T-helper 9 cell (primary cell): Measurements from ENCODE around the gene ZDHHC9.

Experiments used
- DNase-seq: peaks from one replicate; pipeline ENCODE4 v3.0.0-alpha.2; 2020

ZDHHC9 gene

DNA sequence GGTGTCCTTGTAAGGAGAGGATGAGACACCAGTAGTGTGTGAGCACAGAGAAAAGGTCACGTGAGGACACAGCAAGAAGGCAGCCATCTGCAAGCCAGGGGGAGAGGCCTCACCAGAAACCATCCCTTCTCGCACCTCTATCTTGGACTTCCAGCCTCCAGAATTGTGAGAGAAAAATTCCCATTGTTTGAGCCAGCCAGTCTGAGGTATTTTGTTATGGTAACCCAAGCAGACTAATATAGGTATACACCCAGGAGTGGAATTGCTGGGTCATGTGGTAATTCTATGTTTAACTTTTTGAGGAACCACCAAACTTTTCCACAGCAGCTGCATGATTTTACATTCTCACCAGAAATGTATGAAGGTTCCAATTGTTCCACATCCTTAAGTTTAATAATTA lies 25.6 kb downstream of the ZDHHC9 start:
- no peak for DNase-seq

DNA sequence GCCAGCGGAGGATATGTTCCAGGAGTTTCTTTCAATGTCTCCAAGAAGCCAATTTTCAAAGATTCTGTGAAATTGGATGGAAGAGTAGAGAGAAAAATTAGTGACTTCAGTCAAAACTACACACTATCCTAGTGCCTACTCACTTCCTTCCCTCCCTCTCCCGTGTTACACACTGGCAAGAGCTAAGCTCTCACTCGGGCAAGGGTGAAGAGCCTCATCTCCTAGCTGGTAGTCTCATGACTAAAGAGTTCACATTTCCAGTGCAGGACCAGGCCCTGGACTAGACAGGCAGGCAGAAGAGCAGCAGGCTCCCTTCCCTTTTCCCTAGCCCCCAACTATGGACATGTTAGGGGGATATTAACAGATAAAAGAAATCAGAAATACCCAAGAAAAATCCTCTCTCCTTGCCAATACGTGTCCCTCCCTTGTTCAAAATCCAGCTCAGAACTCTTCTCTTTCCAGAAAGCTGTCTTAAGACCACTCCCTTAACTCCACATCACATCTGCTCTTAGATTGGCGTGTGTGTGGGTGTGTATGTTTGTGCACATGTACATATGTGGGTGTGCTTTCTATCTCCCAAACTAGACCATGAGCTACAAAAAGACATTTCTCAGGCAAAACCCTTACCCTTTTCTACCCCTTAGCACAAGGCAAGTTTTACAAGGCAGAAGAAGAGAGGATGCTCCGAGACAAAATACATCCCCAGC lies 29.9 kb downstream of the ZDHHC9 start:
- no peak for DNase-seq

DNA sequence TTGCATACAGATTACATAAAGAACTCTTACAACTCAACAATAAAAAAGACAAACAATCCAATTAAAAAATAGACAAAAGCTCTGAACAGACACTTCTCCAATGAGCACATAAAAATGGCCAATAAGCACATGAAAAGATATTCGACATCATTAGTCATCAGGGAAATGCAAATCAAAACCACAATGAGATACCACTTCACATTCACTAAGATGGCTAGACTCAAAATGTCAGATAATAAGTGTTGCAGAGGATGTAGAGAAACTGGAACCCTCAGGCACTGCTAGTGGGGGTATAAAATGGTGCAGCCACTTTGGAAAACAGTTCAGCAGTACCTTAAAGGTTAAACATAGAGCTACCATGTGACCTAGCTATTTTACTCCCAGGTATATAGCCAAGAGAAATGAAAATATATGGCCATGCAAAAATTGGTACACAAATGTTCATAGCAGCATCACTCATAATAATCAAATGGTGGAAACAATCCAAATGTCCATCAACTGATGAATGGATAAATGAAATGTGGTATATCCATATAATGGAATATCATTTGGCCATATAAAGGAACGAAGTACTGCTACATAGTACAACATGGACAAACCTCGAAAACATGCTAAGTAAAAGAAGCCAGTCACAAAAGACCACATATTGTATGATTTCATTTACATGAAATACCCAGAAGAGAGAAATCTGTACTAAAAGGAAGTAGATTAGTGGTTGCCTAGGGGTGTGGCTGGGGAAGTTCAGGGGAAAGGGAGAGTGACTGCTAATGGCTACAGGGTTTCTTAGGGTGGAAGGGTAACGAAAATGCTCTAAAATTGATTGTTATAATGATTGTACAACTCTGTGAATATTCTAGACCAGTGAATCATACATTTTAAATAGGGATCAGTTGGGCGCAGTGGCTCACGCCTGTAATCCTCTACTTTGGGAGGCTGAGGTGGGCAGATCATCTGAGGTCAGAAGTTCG lies 34.6 kb downstream of the ZDHHC9 start:
- DNase-seq: no peak

DNA sequence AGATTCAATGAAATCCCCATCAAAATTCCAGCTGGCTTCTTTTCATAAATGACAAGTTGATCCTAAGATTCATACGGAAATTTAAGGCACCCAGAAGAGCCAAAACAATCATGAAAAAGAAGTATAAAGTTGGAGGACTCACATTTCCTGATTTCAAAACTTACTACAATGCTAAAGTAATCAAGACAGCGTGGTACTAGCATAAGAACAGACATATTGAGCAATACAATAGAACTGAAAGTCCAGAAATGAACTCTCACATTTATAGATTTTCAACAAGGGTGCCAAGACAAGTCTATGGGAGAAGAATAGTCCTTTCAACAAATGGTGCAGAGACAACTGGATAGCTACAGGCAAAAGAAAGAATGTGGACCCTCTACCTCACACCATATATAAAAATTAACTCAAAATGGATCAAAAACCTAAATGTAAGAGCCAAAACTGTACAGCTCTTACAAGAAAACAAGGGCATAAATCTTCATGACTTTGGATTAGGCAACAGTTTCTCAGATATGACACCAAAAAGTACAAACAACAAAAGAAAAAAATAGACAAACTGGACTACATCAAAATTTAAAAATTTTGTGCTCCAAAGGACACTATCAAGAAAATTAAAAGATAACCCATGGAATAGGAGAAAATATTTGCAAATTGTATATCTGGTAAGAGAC lies 35.4 kb downstream of the ZDHHC9 start:
- no peak for DNase-seq

DNA sequence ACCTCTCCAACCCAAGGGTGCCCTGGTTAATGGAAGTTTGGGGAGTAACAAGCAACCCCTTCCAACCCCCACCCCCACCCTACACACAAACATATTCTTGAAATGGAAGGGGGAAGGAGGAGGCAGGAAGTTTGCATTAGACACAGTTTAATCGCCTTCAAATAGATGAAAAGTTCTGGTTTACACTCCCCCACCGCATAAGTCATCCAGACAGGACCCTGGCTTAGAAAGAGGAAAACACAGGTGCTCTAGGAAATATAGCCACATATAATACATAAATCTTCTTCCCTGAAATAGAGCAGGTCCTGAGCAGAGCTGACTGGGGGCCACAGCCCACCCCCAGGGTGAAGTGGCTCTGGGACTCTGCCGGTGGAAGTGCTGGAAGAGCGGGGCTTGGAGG lies 38.9 kb downstream of the ZDHHC9 start:
- no peak for DNase-seq

DNA sequence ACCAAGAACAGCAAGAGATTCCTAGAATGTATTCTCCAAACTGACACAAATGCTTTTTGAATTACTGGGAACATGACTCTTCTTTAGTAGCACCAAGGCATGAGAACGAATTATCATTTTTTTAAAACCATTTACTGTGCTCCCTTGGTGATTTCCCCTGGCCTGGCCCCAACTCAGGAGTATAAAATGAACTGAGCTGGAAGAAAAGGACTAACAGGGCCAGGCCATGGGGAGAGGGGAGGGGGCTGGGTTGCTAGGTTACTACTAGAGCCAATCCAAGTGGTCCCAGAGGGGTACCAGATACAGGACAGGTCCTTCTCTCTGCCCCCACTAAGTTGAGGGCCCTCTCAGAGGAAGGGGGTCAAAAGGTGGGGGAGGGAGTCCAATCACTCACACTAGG lies 40.8 kb downstream of the ZDHHC9 start:
- DNase-seq: no peak

DNA sequence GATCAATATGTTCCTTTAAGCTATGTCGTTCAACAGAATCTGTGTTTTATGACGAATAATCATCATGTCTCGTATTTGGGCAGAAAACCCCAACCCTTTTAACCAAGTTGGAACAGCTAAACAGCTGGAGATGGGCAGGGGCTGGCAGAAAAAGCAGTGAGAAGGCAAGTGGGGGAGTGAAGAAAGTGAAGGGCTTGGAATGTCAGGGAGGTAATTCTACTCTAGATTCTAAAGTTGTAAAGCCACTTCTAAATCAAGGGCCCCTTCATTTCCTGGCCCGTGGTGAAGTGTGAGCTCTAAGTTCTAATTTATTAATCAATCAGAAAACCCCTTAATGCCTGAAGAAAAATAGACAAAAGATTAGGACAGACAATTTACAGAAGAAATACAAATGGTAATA lies 43.5 kb downstream of the ZDHHC9 start:
- DNase-seq: no peak

DNA sequence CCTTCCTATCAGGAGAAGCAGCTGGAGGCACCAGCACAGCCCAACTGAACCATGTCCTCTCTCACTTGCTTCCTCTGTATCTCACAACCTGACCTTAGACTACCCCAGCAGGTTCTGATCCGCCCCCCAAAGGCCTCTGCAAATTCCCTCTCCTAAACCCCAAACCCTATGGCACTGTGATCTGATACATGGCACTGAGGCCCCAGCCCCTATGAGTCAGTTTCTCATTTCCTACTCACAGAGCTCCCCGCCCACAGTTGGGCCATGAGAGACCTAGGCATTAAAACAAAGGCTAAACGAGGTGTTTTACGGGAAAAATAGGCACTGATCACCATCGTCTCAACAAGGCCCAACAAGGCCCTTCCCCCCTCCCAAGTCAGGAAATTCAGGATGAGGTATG lies 44.8 kb downstream of the ZDHHC9 start:
- no peak for DNase-seq

DNA sequence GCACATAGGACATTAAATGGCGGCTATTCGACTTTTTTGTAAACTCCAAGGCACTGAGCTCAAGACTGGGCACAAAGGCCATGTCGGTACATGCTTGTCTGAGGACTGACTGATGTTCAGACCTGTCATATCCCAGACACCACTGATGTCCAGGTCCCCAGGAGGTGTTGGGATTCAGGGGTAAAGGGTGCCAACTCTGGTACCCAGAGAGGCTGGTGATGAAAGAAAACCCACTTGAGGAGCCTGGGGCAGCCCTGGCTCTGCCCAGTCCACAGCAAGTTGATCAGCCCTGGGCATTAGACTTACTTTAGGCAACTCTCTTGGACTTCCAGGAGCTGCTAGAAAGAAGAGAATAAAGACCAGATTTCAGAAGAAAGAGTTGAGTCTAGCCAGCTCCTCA lies 45.2 kb downstream of the ZDHHC9 start:
- no peak for DNase-seq

DNA sequence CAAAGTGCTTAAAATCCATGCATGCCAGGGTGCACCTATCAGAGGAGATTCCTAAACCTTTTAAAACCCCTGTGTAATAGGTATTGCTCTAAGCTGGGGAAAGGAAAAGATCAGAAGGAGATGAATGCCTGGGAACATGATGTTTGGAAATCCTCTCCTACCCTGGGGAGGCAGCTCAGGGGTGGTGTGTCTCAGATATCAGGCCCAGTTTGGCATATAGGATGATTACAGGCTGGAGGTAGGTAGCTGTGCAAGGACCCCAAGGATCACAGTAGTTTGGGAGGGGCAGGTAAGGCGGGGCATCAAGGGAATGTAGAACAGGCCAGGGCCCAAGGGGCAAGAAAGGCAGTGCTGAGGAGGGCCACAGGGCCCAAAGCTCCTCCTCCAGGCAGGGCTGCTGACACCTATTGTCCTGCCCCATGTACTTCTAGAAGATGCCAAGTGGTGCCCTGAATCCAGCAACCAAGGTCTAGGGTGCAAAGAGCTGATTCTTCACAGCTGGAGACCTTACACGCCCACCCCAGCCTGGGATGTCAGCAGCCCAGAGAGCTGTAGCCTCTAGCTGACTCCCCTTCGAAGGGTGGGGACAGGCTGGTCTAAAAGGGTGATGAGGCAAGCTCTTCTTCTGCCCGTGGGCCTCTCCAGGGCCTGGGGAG lies 46.3 kb downstream of the ZDHHC9 start:
- no peak for DNase-seq

DNA sequence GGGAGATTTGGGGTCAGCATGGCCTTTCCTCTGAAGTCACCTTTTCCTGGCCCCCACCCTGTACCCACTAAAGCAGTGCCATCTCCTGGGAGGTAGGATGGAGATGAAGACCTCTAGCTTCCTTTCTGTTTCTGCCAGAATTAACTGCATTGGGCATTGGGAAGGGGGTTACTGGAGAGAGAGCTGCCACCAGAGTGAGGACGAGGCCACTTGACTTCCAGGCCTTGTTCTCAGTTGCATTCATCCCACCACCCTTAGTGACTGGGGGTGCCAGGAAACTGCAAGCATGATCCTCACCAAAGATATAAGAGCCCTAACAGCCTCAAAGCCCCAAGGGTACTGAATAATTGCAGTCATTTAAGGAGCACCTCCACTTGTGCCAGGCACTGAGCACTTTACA lies 48.1 kb downstream of the ZDHHC9 start:
- no peak for DNase-seq

DNA sequence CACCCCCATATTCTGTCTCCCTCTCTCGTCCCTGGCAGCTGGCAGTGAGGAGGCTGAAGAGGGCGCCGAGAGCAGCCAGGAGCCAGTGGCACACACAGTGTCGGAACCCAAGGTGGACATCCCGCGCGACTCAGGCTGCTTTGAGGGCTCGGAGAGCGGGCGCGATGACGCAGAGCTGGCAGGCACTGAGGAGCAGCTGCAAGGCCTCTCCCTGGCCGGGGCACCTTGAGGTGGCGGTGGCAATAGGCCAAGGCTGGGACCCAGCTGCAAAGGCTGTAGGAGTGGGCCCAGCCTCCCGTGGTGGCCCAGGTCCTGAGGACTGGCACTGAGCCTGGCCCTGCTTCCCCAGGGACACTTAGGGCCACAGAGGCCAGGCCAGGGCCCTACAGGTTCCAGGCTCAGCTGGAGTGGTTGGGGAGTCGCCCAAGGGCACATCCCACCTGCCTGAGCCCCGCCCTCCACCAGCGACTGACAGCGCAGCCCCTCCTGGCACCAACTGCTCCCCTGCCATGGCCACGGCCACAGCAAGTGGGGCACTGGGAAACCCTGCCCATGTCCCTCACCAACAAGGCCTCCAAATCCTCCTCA lies 50.0 kb downstream of the ZDHHC9 start:
- no peak for DNase-seq

DNA sequence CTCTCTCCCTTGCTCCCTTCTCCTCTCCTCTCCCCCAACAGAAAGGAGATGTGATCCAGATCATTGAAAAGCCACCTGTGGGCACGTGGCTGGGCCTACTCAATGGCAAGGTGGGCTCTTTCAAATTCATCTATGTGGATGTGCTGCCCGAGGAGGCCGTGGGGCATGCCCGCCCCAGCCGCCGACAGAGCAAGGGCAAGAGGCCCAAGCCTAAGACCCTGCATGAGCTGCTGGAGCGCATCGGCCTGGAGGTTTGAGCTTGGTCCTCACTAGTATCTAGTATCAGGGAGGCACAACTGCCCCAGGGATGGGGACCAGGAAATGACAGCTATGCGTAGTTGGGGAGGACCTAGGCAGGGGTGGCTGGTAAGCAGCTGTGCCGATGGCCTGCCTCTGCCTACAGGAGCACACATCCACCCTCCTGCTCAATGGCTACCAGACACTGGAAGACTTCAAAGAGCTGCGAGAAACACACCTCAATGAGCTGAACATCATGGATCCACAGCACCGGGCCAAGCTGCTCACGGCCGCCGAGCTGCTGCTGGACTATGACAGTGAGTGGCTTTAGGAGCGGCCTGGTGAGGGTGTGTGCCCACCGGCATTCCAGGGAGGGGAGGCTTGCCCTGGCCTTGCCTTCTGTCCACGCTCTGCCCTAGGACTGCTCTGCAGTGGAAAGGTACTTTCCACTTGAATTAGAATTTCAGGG lies 50.9 kb downstream of the ZDHHC9 start:
- no peak for DNase-seq

DNA sequence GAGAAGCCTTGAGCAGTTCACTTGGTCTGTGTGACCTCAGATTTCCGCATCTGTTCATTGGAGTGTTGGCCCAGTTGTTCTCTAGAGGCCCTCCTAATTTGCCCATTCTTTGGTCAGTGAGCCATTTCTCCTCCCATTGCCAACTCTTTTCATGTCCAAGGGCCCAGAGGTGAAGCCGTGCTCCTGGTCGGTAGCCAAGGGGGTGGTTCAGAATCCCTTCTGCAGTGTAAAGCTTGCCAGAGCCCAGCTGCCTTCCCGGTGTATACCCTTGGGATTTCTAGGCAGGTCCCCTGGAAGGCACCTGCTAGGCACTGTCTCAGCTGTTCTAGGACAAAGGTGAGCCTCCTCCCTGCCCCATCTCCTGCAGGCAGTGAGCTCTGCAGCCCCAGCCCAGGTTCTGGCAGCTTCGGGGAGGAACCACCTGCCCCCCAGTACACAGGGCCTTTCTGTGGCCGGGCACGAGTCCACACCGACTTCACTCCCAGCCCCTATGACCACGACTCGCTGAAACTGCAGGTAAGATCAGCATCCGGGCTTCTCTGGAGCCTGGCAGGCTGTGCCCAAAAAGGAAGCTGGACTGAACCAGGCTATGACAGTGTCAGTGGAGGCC lies 51.6 kb downstream of the ZDHHC9 start:
- no peak for DNase-seq

DNA sequence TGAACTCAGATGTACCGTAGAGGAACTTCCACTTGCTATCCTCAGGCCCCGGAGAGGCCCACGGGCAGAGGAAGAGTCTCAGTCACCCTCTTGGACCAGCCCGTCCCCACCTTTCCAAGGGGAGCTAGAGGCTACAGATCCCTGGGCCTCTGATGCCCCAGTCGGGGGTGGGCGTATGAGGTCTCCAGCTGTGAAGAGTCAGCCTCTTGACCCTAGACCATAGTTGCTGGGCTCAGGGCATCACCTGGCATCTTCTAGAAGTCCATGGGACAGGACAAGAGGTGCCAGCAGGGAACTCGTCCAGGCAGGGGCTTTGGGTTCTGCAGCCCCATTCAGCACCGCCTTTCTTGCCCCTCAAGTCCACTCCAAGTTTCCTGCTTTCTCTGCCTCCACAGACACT lies 52.4 kb downstream of the ZDHHC9 start:
- no peak for DNase-seq

DNA sequence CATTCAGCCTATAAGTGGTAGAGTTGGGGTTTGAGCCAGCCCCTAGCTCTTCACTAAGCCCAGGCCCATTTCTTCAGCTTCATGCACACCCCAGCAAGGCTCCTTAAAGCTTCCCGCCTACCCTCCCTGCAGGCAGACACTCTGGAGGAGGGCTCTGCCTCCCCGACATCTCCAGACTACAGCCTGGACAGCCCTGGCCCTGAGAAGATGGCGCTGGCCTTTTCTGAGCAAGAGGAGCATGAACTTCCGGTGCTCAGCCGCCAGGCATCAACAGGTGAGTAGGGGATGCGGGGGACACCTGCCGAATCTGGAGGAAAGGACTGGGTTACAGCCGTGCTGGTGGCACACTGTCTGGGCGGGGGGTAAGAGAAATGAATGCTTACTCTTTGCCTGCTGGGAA lies 52.9 kb downstream of the ZDHHC9 start:
- DNase-seq: no peak

DNA sequence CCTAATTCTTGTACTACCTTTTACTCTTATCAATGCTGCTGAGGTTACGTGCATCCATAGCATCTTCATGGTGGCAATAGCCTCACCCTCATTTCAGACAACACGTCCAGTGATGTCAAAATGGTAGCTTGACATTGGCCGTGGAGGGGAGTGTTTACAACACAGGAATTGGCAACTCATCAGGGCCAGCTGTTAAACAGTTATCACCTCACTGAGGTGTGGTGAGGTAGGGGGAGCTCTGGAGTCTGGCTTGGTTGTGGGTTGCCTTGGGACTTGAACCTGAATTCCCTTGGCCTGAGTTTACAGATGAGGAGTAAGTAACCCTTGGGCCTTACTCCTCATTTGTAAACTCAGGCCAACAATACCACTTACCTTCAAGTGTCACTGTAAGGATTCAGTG lies 53.5 kb downstream of the ZDHHC9 start:
- DNase-seq: no peak

DNA sequence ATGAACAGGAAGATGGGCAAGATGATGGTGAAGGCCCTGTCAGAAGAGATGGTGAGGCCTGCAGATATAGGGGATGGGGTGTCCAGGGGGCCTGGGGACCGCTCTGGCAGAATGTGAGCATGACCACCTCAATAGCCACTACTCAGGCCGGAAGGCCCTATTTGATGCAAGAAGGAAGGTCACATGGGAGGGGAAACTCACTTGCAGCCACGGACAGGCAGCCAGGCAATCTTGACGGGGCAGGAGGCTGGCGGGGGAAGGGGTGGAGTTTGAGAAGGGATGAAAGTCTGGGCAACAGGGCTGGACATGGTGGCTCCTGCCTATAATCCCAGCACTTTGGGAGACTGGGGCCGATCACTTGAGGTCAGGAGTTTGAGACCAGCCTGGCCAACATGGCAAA lies 55.2 kb downstream of the ZDHHC9 start:
- DNase-seq: no peak

DNA sequence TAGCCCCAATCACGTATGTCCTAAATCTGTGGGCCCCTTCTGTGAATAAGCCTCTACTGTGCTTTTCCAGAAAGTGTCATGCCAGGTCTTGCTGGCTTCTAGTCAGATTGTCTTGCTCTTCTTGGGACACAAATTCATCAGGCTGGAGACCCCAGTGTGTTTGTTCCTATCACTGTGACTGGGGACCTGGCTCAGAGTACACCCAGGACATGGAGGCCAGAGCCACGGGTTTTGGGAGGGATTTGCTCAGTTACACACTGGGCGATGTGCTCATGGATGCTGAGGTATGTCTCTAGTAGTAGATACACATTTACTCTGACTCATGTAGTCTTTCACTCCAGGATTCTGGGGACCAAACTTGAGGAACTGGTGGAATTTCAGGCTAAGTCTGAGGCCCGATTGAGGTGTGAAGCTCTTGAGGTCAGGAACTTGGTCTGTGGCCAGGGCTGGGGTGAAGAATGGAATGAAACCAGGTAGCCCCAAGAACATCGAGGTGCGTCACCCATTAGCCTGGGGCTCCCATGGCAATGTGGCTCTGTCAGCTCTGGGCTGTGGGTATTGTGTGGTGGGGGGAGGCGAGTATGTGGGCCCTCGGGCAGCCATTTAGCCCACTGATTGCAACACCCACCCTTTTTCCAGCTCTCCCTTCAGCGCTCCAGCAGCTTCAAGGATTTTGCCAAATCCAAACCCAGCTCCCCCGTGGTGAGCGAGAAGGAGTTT lies 56.2 kb downstream of the ZDHHC9 start:
- DNase-seq: no peak

DNA sequence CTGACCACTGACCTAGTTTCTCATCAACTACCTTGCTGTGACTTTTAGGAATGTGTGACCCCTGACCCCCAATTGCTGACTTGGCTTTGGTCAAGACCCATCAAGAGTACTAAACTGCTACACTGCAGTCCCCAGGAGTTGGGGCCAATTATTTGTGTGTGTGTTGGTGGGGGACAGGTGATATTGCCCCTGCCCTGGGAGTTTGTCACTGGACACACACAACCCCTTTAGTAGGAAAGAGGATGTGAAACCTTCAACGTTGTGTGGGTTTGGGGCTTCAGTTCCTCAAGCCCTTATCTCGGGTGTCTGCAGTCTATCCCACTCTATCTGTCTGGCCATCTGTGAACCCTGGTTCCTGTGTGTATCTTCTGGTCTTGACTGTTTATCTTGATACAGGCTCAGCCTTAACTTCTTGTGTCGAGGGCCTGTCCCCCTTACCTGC lies 57.5 kb downstream of the ZDHHC9 start:
- no peak for DNase-seq
